Chondrocyte (in vitro differentiated cells): ENCODE data around the gene MAP2. TPM values are rescaled to one million over a fixed set of nuclear protein-coding genes. Genes with fewer than 3 reads are reported as not detected.

ENCODE experiments used
- DNase-seq: peaks from one replicate; pipeline ENCODE4 v3.0.0; 2021; ENCODE audit warnings: mixed read lengths, low spot score
- H3K27ac Mint-ChIP-seq: one replicate; pipeline ENCODE4 v1.8.0; 2021; ENCODE audit warnings: mild to moderate bottlenecking, moderate library complexity, mixed read lengths; ENCODE audit not compliant: unreplicated experiment
- H3K27me3 Mint-ChIP-seq: 2 replicates; pipeline ENCODE4 v1.8.0; 2021; ENCODE audit warnings: low read depth, mixed read lengths
- H3K36me3 Mint-ChIP-seq: 2 replicates; pipeline ENCODE4 v1.8.0; 2021; ENCODE audit warnings: low read depth, mixed read lengths
- H3K4me1 Mint-ChIP-seq: 2 replicates; pipeline ENCODE4 v1.8.0; 2021; ENCODE audit warnings: low read depth, mild to moderate bottlenecking, mixed read lengths
- H3K4me3 Mint-ChIP-seq: one replicate; pipeline ENCODE4 v1.8.0; 2021; ENCODE audit warnings: mild to moderate bottlenecking, moderate library complexity, mixed read lengths; ENCODE audit not compliant: unreplicated experiment
- H3K9me3 Mint-ChIP-seq: 2 replicates; pipeline ENCODE4 v1.8.0; 2021; ENCODE audit warnings: low read depth, mixed read lengths
- CTCF ChIP-seq: fragments of 200-600 bp; sonication (generic); IDR thresholded peaks from 2 replicates; pipeline ENCODE4 v1.5.0; 2021; ENCODE audit warnings: antibody characterized with exemption, mild to moderate bottlenecking, moderate library complexity
- total RNA-seq: library from RNA; stranded (reverse); gene quantifications from 3 replicates; pipeline ENCODE4 v1.2.1, GENCODE V29; 2021

Gene MAP2
- total RNA-seq, 1 donor from 2014 or later, result 13.9 TPM

GRCh38 chr2:209534228-209534627 lies 110.4 kb downstream of the MAP2 start:
- no peak for TF ChIP-seq CTCF
- no peaks in the 10 kb centered on the region for H3K9me3 Mint-ChIP-seq
- no peaks in the 10 kb centered on the region for H3K27me3 Mint-ChIP-seq

GRCh38 chr2:209536363-209536762 lies 112.5 kb downstream of the MAP2 start:
- H3K4me1 Mint-ChIP-seq, result peaks cover 3% of the 10 kb centered on the region
- TF ChIP-seq CTCF, result no peak
- DNase-seq, result no peak
- no peak overlapping the region for H3K27ac Mint-ChIP-seq
- H3K27me3 Mint-ChIP-seq, result no peaks in the 10 kb centered on the region
- peaks cover 1% of the 10 kb centered on the region for H3K36me3 Mint-ChIP-seq
- H3K9me3 Mint-ChIP-seq, result peaks cover 2% of the 10 kb centered on the region
- H3K4me3 Mint-ChIP-seq, result no peak overlapping the region

More at GRCh38 chr2:209534228-209534627, 110.4 kb downstream of the MAP2 start:
- Mint-ChIP-seq H3K36me3 (no peaks in the 10 kb centered on the region), H3K27ac (no peak overlapping the region), H3K4me1 (peaks cover 3% of the 10 kb centered on the region), H3K4me3 (no peak overlapping the region)
- DNase-seq, result no peak

GRCh38 chr2:209547726-209548125 lies 123.9 kb downstream of the MAP2 start:
- DNase-seq, result no peak
- Mint-ChIP-seq H3K27ac (no peak overlapping the region), H3K4me1 (peaks cover 21% of the 10 kb centered on the region), H3K9me3 (no peaks in the 10 kb centered on the region), H3K4me3 (no peak overlapping the region), H3K36me3 (no peaks in the 10 kb centered on the region), H3K27me3 (no peaks in the 10 kb centered on the region)
- no peak for TF ChIP-seq CTCF

- no peak for DNase-seq
- no peaks in the 10 kb centered on the region for H3K27me3 Mint-ChIP-seq
- no peak overlapping the region for H3K27ac Mint-ChIP-seq
- no peaks in the 10 kb centered on the region for H3K9me3 Mint-ChIP-seq
- TF ChIP-seq CTCF, result no peak
- H3K36me3 Mint-ChIP-seq, result no peaks in the 10 kb centered on the region
- H3K4me1 Mint-ChIP-seq, result peaks cover 14% of the 10 kb centered on the region
- no peak overlapping the region for H3K4me3 Mint-ChIP-seq
These were observed 125.7 kb downstream of the MAP2 start for GRCh38 chr2:209549589-209549988.

GRCh38 chr2:209553913-209554312 lies 130.1 kb downstream of the MAP2 start:
- H3K4me1 Mint-ChIP-seq, result no peaks in the 10 kb centered on the region
- H3K4me3 Mint-ChIP-seq, result no peak overlapping the region
- H3K27me3 Mint-ChIP-seq, result no peaks in the 10 kb centered on the region
- no peaks in the 10 kb centered on the region for H3K9me3 Mint-ChIP-seq
- DNase-seq, result no peak
- H3K27ac Mint-ChIP-seq, result no peak overlapping the region
- no peak for TF ChIP-seq CTCF
- H3K36me3 Mint-ChIP-seq, result no peaks in the 10 kb centered on the region
